Measurements from ENCODE around the gene ARAP2. TPM values are rescaled to one million over a fixed set of nuclear protein-coding genes. Genes with fewer than 3 reads are reported as not detected.

ARAP2 gene
- total and polyA plus RNA-seq, 10 donors = 6.8 to 161 (median 69.6) TPM

- H3K4me3 ChIP-seq = no peak overlapping the region
- H3K27me3 ChIP-seq (replicated peaks in 1 of 7) = no peaks in the 10 kb centered on the region
- 74 to 82% (median 80%) methylated on average over 4 of the region's 4 CpGs for WGBS, 5 donors
- H3K36me3 ChIP-seq = no peaks in the 10 kb centered on the region
- DNase-seq = no peak
- TF ChIP-seq POLR2AphosphoS5 (IDR thresholded peaks at IDR 0.05) (no peak), CTCF (IDR thresholded peaks at IDR 0.05 in 8 of 11, conservative IDR thresholded peaks at IDR 0.05 in 3 of 11) (no peak), POLR2A (IDR thresholded peaks at IDR 0.05) (no peak)
- no peak overlapping the region for H3K27ac ChIP-seq
- H3K9me3 ChIP-seq = no peaks in the 10 kb centered on the region
- peaks cover 0 to 5% (median 0%) of the 10 kb centered on the region in 6 donors for H3K4me1 ChIP-seq
- intact Hi-C loops (cut with DNase I; ENCODE audit: low total_unique reads) = no loop called here
Measured at GRCh38 chr4:36277533-36277932, 33.2 kb upstream of the ARAP2 start.

- no peak for DNase-seq
- intact Hi-C loops (cut with DNase I; ENCODE audit: low total_unique reads) = no loop called here
- H3K9me3 ChIP-seq = no peaks in the 10 kb centered on the region
- no peak for TF ChIP-seq POLR2A (IDR thresholded peaks at IDR 0.05)
- no peak for TF ChIP-seq POLR2AphosphoS5 (IDR thresholded peaks at IDR 0.05)
- TF ChIP-seq CTCF (IDR thresholded peaks at IDR 0.05 in 8 of 11, conservative IDR thresholded peaks at IDR 0.05 in 3 of 11) = no peak
- no peak overlapping the region for H3K4me3 ChIP-seq
- H3K27me3 ChIP-seq (replicated peaks in 1 of 7) = no peaks in the 10 kb centered on the region
- H3K36me3 ChIP-seq = no peaks in the 10 kb centered on the region
- 90 to 94% (median 94%) methylated on average over 4 of the region's 4 CpGs for WGBS, 5 donors
- no peak overlapping the region for H3K27ac ChIP-seq
- peaks cover 0 to 6% (median 0%) of the 10 kb centered on the region in 6 donors for H3K4me1 ChIP-seq
Measured at GRCh38 chr4:36274158-36274557, 29.8 kb upstream of the ARAP2 start.

GRCh38 chr4:36273276-36273675, 29.0 kb upstream of the ARAP2 start:
- no peak for TF ChIP-seq POLR2AphosphoS5 (IDR thresholded peaks at IDR 0.05)
- no peak for TF ChIP-seq CTCF (IDR thresholded peaks at IDR 0.05 in 8 of 11, conservative IDR thresholded peaks at IDR 0.05 in 3 of 11)
- no peak for TF ChIP-seq POLR2A (IDR thresholded peaks at IDR 0.05)
- Histone ChIP-seq H3K9me3 (no peaks in the 10 kb centered on the region), H3K4me1 (peaks cover 0 to 15% (median 0%) of the 10 kb centered on the region in 6 donors), H3K27me3 (replicated peaks in 1 of 7) (no peaks in the 10 kb centered on the region), H3K36me3 (no peaks in the 10 kb centered on the region), H3K4me3 (no peak overlapping the region), H3K27ac (no peak overlapping the region)
- intact Hi-C loops (cut with DNase I; ENCODE audit: low total_unique reads) = no loop called here
- WGBS, 5 donors = 95 to 96% (median 95%) methylated on average over 4 of the region's 4 CpGs
- DNase-seq = no peak

- H3K27ac ChIP-seq = no peak overlapping the region
- intact Hi-C loops (cut with DNase I; ENCODE audit: low total_unique reads) = no loop called here
- H3K9me3 ChIP-seq = no peaks in the 10 kb centered on the region
- H3K27me3 ChIP-seq (replicated peaks in 1 of 7) = no peaks in the 10 kb centered on the region
- 87 to 95% (median 91%) methylated on average over 5 of the region's 5 CpGs for WGBS, 5 donors
- no peak for DNase-seq
- TF ChIP-seq POLR2AphosphoS5 (IDR thresholded peaks at IDR 0.05) (no peak), POLR2A (IDR thresholded peaks at IDR 0.05) (no peak), CTCF (IDR thresholded peaks at IDR 0.05 in 8 of 11, conservative IDR thresholded peaks at IDR 0.05 in 3 of 11) (no peak)
- peaks cover 0 to 27% (median 0%) of the 10 kb centered on the region in 6 donors for H3K4me1 ChIP-seq
- no peak overlapping the region for H3K4me3 ChIP-seq
- H3K36me3 ChIP-seq = no peaks in the 10 kb centered on the region
Measured at GRCh38 chr4:36269533-36270173, 25.3 kb upstream of the ARAP2 start.

All from spleen (tissue), 11 donors.